Fibroblast of skin of abdomen (primary cell): ENCODE measurements around the gene RAP1GAP2.
A peak's percentile ranks its signal among the peaks of the same experiment; 100 is the strongest.
"Not testable (repeated sequence)": the region's sequence is repeated elsewhere in the genome, so short reads cannot be mapped to it uniquely, and the experiment has no call there.

Experiments
- DNase-seq: peaks from one replicate; pipeline ENCODE4 v3.0.0-alpha.2; 2013

Gene RAP1GAP2

GRCh38 chr17:2885733-2886132, 89.5 kb downstream of the RAP1GAP2 start:
- no peak for DNase-seq

- DNase-seq = no peak
Observed at GRCh38 chr17:2888326-2888725, 92.1 kb downstream of the RAP1GAP2 start.

- DNase-seq = no peak
Observed at GRCh38 chr17:2889256-2889655, 93.0 kb downstream of the RAP1GAP2 start.

GRCh38 chr17:2890778-2891177, 94.5 kb downstream of the RAP1GAP2 start:
- DNase-seq = not testable (repeated sequence)

- DNase-seq = peak; percentile 59
Observed at GRCh38 chr17:2892305-2892971, 96.2 kb downstream of the RAP1GAP2 start.

GRCh38 chr17:2893422-2893914, 97.2 kb downstream of the RAP1GAP2 start:
- no peak for DNase-seq

- no peak for DNase-seq
Observed at GRCh38 chr17:2894782-2895181, 98.5 kb downstream of the RAP1GAP2 start.

GRCh38 chr17:2897605-2898004, 101.4 kb downstream of the RAP1GAP2 start:
- DNase-seq = no peak

- no peak for DNase-seq
Observed at GRCh38 chr17:2898255-2898926, 102.2 kb downstream of the RAP1GAP2 start.

- no peak for DNase-seq
Observed at GRCh38 chr17:2899906-2900305, 103.7 kb downstream of the RAP1GAP2 start.

- DNase-seq = no peak
Observed at GRCh38 chr17:2900842-2901241, 104.6 kb downstream of the RAP1GAP2 start.

GRCh38 chr17:2901582-2901981, 105.3 kb downstream of the RAP1GAP2 start:
- DNase-seq = no peak

GRCh38 chr17:2902546-2902945, 106.3 kb downstream of the RAP1GAP2 start:
- DNase-seq = no peak

- DNase-seq = no peak
Observed at GRCh38 chr17:2903193-2903974, 107.1 kb downstream of the RAP1GAP2 start.

- DNase-seq = no peak
Observed at GRCh38 chr17:2904135-2904534, 107.9 kb downstream of the RAP1GAP2 start.

GRCh38 chr17:2905269-2905668, 109.0 kb downstream of the RAP1GAP2 start:
- no peak for DNase-seq

GRCh38 chr17:2905696-2906501, 109.7 kb downstream of the RAP1GAP2 start:
- DNase-seq = no peak

GRCh38 chr17:2906901-2907300, 110.7 kb downstream of the RAP1GAP2 start:
- DNase-seq = no peak

GRCh38 chr17:2909175-2909845, 113.1 kb downstream of the RAP1GAP2 start:
- no peak for DNase-seq

GRCh38 chr17:2909846-2910234, 113.6 kb downstream of the RAP1GAP2 start:
- no peak for DNase-seq

GRCh38 chr17:2911035-2911754, 115.0 kb downstream of the RAP1GAP2 start:
- no peak for DNase-seq
